Measurements from ENCODE around the gene KRTAP6-2. TPM values are rescaled to one million over a fixed set of nuclear protein-coding genes. Genes with fewer than 3 reads are reported as not detected.

The KRTAP6-2 gene
- total and polyA plus RNA-seq, 2 of the 13 experiments (the other 11 are each of a cell fraction or from before 2014, with no cell fraction given), result not detected

DNA sequence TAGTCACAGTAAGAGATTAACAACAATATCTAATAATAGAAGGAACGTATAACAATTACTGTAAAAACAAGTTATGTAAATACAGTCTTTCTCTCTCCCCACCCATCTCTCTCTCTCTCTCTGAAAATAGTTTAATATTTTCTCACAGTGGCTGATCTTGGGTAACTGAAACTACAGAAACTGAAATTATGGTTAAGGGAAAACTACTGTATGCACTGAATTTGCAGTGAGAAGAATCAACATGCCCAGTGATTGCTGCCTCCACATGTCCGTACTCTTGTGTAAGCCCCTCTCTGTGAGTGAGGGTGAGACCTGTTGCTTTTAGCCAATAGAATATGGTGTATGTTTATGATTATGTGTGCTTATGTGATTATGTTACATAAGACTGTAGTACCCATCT, 13.4 kb upstream of the KRTAP6-2 start:
- FAIRE-seq, result no peak
- in situ Hi-C loops (cut with HindIII; ENCODE audit: extremely low pct_ligation_motif_present, low pct_unique_long_range_greater_than_20kb), result no loop called here

GRCh38 chr21:30605968-30606367, 7.3 kb upstream of the KRTAP6-2 start:
- no peak overlapping the region for H3K9ac ChIP-seq (ENCODE audit: insufficient read depth, low read depth, low read length)
- H3K4me1 ChIP-seq (ENCODE audit: insufficient read depth, low read length), result no peaks in the 10 kb centered on the region
- H3K4me3 ChIP-seq (replicated peaks in 1 of 3; ENCODE audit: insufficient read depth in 1 of 3, low read depth in 2 of 3, low read length in 3 of 3), result no peak overlapping the region
- H3K27ac ChIP-seq (ENCODE audit: extremely low read length, insufficient read depth, low read length), result no peak overlapping the region
- H3K27me3 ChIP-seq (ENCODE audit: control insufficient read depth in 1 of 2, insufficient read depth in 2 of 2, low read length in 2 of 2), result no peaks in the 10 kb centered on the region
- ATAC-seq, result no peak
- 28% methylated on average over 2 of the region's 2 CpGs for WGBS (ENCODE audit: low lambda C conversion rate)
- H3K79me2 ChIP-seq (ENCODE audit: insufficient read depth, low read length), result no peaks in the 10 kb centered on the region
- BruUV-seq (replicated peaks), result no TSS peak
- DNase-seq (ENCODE audit: low spot score), result no peak
- H2AFZ ChIP-seq (ENCODE audit: low read length), result no peak overlapping the region
- H3K36me3 ChIP-seq (replicated peaks in 1 of 2; ENCODE audit: control insufficient read depth in 1 of 2, insufficient read depth in 2 of 2, low read length in 2 of 2), result no peaks in the 10 kb centered on the region
- H3K4me2 ChIP-seq (ENCODE audit: low read depth, low read length), result no peak overlapping the region
- POLR2A ChIA-PET, result no interaction called here
- no peak for FAIRE-seq
- CTCF ChIA-PET (ENCODE audit: low intra/inter-chr PET ratio, low total read pairs), result no interaction called here
- H4K20me1 ChIP-seq (ENCODE audit: insufficient read depth, low read length), result no peaks in the 10 kb centered on the region
- intact Hi-C loops (cut with micrococcal nuclease; ENCODE audit: unreplicated experiment), result no loop called here
- peaks cover 93% of the 10 kb centered on the region for H3K9me3 ChIP-seq (ENCODE audit: low read length)
- in situ Hi-C loops (cut with HindIII; ENCODE audit: extremely low pct_ligation_motif_present, low pct_unique_long_range_greater_than_20kb), result no loop called here
- TF ChIP-seq ZNF20 (CRISPR knock-in tag; IDR thresholded peaks at IDR 0.05) (no peak), ZNF350 (CRISPR knock-in tag; IDR thresholded peaks at IDR 0.05; ENCODE audit: borderline replicate concordance, low read depth) (no peak), ZNF598 (CRISPR knock-in tag; IDR thresholded peaks at IDR 0.05; ENCODE audit: borderline replicate concordance) (no peak), KLF13 (CRISPR knock-in tag; IDR thresholded peaks at IDR 0.05) (no peak), ZNF138 (CRISPR knock-in tag; IDR thresholded peaks at IDR 0.05; ENCODE audit: low read depth) (no peak), SNAI1 (CRISPR knock-in tag; IDR thresholded peaks at IDR 0.05; ENCODE audit: borderline replicate concordance) (no peak), KLF15 (CRISPR knock-in tag; IDR thresholded peaks at IDR 0.05; ENCODE audit: borderline replicate concordance) (no peak), THAP11 (CRISPR knock-in tag; IDR thresholded peaks at IDR 0.05) (no peak), ZNF136 (CRISPR knock-in tag; IDR thresholded peaks at IDR 0.05; ENCODE audit: low read depth) (no peak), ZNF510 (CRISPR knock-in tag; IDR thresholded peaks at IDR 0.05; ENCODE audit: low read depth) (no peak)
- TF ChIP-seq, protein P1, sequence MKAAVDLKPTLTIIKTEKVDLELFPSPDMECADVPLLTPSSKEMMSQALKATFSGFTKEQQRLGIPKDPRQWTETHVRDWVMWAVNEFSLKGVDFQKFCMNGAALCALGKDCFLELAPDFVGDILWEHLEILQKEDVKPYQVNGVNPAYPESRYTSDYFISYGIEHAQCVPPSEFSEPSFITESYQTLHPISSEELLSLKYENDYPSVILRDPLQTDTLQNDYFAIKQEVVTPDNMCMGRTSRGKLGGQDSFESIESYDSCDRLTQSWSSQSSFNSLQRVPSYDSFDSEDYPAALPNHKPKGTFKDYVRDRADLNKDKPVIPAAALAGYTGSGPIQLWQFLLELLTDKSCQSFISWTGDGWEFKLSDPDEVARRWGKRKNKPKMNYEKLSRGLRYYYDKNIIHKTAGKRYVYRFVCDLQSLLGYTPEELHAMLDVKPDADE (CRISPR knock-in tag; IDR thresholded peaks at IDR 0.05), result no peak

More for the DNA sequence above, 13.4 kb upstream of the KRTAP6-2 start:
- no peak overlapping the region for H3K27ac ChIP-seq (ENCODE audit: extremely low read length, insufficient read depth, low read length)
- no peak overlapping the region for H3K9ac ChIP-seq (ENCODE audit: insufficient read depth, low read depth, low read length)
- H3K36me3 ChIP-seq (replicated peaks in 1 of 2; ENCODE audit: control insufficient read depth in 1 of 2, insufficient read depth in 2 of 2, low read length in 2 of 2), result no peaks in the 10 kb centered on the region
- no peak overlapping the region for H3K4me3 ChIP-seq (replicated peaks in 1 of 3; ENCODE audit: insufficient read depth in 1 of 3, low read depth in 2 of 3, low read length in 3 of 3)
- ATAC-seq (no peak), DNase-seq (ENCODE audit: low spot score) (no peak)
- no TSS peak for BruUV-seq (replicated peaks)
- ChIA-PET POLR2A (no interaction called here), CTCF (ENCODE audit: low intra/inter-chr PET ratio, low total read pairs) (no interaction called here)
- H2AFZ ChIP-seq (ENCODE audit: low read length), result no peak overlapping the region
- intact Hi-C loops (cut with micrococcal nuclease; ENCODE audit: unreplicated experiment), result no loop called here
- TF ChIP-seq GFI1 (CRISPR knock-in tag; IDR thresholded peaks at IDR 0.05; ENCODE audit: borderline replicate concordance) (no peak), ZSCAN20 (CRISPR knock-in tag; IDR thresholded peaks at IDR 0.05; ENCODE audit: borderline replicate concordance) (no peak), SIN3A (IDR thresholded peaks at IDR 0.05; ENCODE audit: borderline replicate concordance, low read depth, low read length) (no peak), SAP130 (CRISPR knock-in tag; IDR thresholded peaks at IDR 0.05; ENCODE audit: low read depth) (no peak), MTA1 (CRISPR knock-in tag; IDR thresholded peaks at IDR 0.05; ENCODE audit: borderline replicate concordance) (no peak), MEIS1 (CRISPR knock-in tag; IDR thresholded peaks at IDR 0.05; ENCODE audit: borderline replicate concordance) (no peak), HMG20B (CRISPR knock-in tag; conservative IDR thresholded peaks at IDR 0.05) (no peak), ZNF333 (CRISPR knock-in tag; IDR thresholded peaks at IDR 0.05; ENCODE audit: borderline replicate concordance) (no peak), ZBTB2 (CRISPR knock-in tag; IDR thresholded peaks at IDR 0.05; ENCODE audit: low read depth) (no peak), ETV5 (CRISPR knock-in tag; IDR thresholded peaks at IDR 0.05; ENCODE audit: borderline replicate concordance) (no peak), ZNF143 (CRISPR knock-in tag; IDR thresholded peaks at IDR 0.05) (no peak), EHMT2 (IDR thresholded peaks at IDR 0.05; ENCODE audit: borderline replicate concordance, low read depth, low read length) (no peak), ZNF747 (CRISPR knock-in tag; IDR thresholded peaks at IDR 0.05; ENCODE audit: borderline replicate concordance) (no peak)
- H3K9me3 ChIP-seq (ENCODE audit: low read length), result peaks cover 93% of the 10 kb centered on the region
- H4K20me1 ChIP-seq (ENCODE audit: insufficient read depth, low read length), result no peaks in the 10 kb centered on the region
- no peak overlapping the region for H3K4me2 ChIP-seq (ENCODE audit: low read depth, low read length)
- H3K79me2 ChIP-seq (ENCODE audit: insufficient read depth, low read length), result no peaks in the 10 kb centered on the region
- WGBS (ENCODE audit: low lambda C conversion rate), result 33% methylated on average over 2 of the region's 2 CpGs
- H3K27me3 ChIP-seq (ENCODE audit: control insufficient read depth in 1 of 2, insufficient read depth in 2 of 2, low read length in 2 of 2), result no peaks in the 10 kb centered on the region
- H3K4me1 ChIP-seq (ENCODE audit: insufficient read depth, low read length), result no peaks in the 10 kb centered on the region

All from HepG2 (cell line).